ENCODE measurements around the gene SERPING1.

Gene SERPING1

GRCh38 chr11:57567515-57568329 lies 29.8 kb upstream of the SERPING1 start, which contains the start of gene UBE2L6:
Gene UBE2L6 (minus strand): TSS chr11:57567672. CDS start chr11:57567611, 61 bp downstream.
- H3K36me3 ChIP-seq (ENCODE audit: insufficient read depth, low read length): no peaks in the 10 kb centered on the region
- H3K4me1 ChIP-seq (ENCODE audit: insufficient read depth, low read length): peaks cover 22% of the 10 kb centered on the region
- peak within 1 kb of the TSS; percentile 89 for H3K4me3 ChIP-seq (ENCODE audit: low read length)
- WGBS: under 1% methylated on average over 85 of the region's 92 CpGs
- no peaks in the 10 kb centered on the region for H3K9me3 ChIP-seq (ENCODE audit: insufficient read depth, low read depth, low read length)
- peak within 1 kb of the TSS; percentile 92 for H3K27ac ChIP-seq (ENCODE audit: low read depth, low read length)
- no peaks in the 10 kb centered on the region for H3K27me3 ChIP-seq (ENCODE audit: insufficient read depth, low read length)
- H3K9ac ChIP-seq (ENCODE audit: low read depth, low read length): peak within 1 kb of the TSS; percentile 94

DNA sequence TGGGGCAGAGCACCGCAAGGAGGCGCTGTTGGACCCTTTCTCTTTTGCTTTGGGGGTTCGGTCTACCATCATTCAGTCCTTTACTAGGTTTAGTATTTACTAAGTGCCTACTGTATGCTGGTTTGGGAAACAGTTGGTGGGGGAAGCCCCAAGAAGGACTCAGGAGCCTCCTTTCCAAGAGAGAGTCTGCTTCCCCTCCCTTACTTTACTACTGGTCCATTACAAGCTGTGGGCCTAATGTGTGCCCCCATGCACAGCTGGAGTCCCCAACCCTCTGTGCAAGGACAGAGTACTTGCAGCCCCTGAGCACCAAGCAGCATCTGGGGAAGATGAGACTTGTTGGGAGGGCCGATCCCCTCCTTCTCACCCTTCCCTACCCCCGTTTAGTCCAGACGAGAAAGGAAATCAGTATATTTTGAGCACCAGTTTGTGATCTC lies 29.1 kb upstream of the SERPING1 start:
- H3K27ac ChIP-seq (ENCODE audit: low read depth, low read length): peak overlapping the region; percentile 92; the same call in 1 of the 2 replicates

GRCh38 chr11:57571606-57572005 lies 25.9 kb upstream of the SERPING1 start:
- Histone ChIP-seq H3K9me3 (ENCODE audit: insufficient read depth, low read depth, low read length) (no peaks in the 10 kb centered on the region), H3K36me3 (ENCODE audit: insufficient read depth, low read length) (no peaks in the 10 kb centered on the region), H3K4me3 (ENCODE audit: low read length) (no peak overlapping the region), H3K4me1 (ENCODE audit: insufficient read depth, low read length) (peaks cover 24% of the 10 kb centered on the region), H3K27me3 (ENCODE audit: insufficient read depth, low read length) (no peaks in the 10 kb centered on the region), H3K9ac (ENCODE audit: low read depth, low read length) (no peak overlapping the region), H3K27ac (ENCODE audit: low read depth, low read length) (no peak overlapping the region)
- 85% methylated on average over 2 of the region's 2 CpGs for WGBS

More for the DNA sequence above, 29.1 kb upstream of the SERPING1 start:
- Histone ChIP-seq H3K36me3 (ENCODE audit: insufficient read depth, low read length) (no peaks in the 10 kb centered on the region), H3K4me3 (ENCODE audit: low read length) (peak overlapping the region; percentile 89), H3K27me3 (ENCODE audit: insufficient read depth, low read length) (no peaks in the 10 kb centered on the region), H3K4me1 (ENCODE audit: insufficient read depth, low read length) (peaks cover 22% of the 10 kb centered on the region), H3K9me3 (ENCODE audit: insufficient read depth, low read depth, low read length) (no peaks in the 10 kb centered on the region), H3K9ac (ENCODE audit: low read depth, low read length) (peak overlapping the region; percentile 94)
- WGBS: 36% methylated on average over 6 of the region's 6 CpGs

DNA sequence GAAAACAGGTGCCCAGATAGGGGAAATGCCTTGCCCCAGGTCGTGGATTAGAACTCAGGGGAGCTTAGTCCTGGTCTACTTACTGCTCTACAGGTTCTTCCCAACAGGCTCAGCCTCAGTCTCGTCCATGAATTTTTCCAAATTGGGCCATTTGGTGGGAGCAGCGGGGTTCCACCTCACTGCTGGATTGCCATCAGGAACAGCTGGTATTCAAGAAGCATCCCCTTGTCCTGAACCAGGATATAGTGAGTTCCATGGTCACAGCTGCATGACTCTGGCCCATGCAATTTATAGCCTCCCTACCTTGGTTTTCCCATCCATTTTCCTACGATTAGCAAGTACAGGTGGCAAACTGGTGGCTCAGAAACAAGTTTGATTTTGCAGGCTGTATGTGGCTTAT lies 23.4 kb upstream of the SERPING1 start:
- Histone ChIP-seq H3K4me1 (ENCODE audit: insufficient read depth, low read length) (peaks cover 14% of the 10 kb centered on the region), H3K36me3 (ENCODE audit: insufficient read depth, low read length) (no peaks in the 10 kb centered on the region), H3K9ac (ENCODE audit: low read depth, low read length) (no peak overlapping the region), H3K27ac (ENCODE audit: low read depth, low read length) (no peak overlapping the region), H3K4me3 (ENCODE audit: low read length) (no peak overlapping the region), H3K27me3 (ENCODE audit: insufficient read depth, low read length) (no peaks in the 10 kb centered on the region), H3K9me3 (ENCODE audit: insufficient read depth, low read depth, low read length) (no peaks in the 10 kb centered on the region)
- 67% methylated on average over 4 of the region's 4 CpGs for WGBS

DNA sequence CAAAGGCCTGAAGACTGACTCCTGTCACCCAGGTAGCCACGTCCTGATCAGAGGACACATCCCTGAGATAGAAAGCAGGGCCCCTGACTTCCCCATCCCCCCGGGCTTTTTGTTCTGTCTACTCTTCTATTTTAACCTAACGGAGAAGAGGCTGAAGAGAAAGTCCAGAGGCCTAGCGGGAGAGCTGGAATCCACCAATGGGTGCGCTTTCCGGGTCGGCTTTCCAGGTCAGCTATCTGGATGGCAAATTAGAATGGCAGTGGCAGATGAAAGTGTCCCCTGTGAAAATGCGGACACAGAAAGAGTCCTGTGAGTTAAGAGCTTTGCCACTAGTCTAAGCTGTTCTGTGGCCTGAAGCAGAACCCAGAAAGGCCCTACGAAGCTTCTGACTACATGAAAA lies 13.1 kb upstream of the SERPING1 start:
- Histone ChIP-seq H3K27me3 (ENCODE audit: insufficient read depth, low read length) (no peaks in the 10 kb centered on the region; the same call in 1 of the 2 replicates), H3K4me3 (ENCODE audit: low read length) (no peak overlapping the region), H3K9me3 (ENCODE audit: insufficient read depth, low read depth, low read length) (no peaks in the 10 kb centered on the region), H3K9ac (ENCODE audit: low read depth, low read length) (no peak overlapping the region), H3K27ac (ENCODE audit: low read depth, low read length) (no peak overlapping the region), H3K4me1 (ENCODE audit: insufficient read depth, low read length) (peaks cover 8% of the 10 kb centered on the region), H3K36me3 (ENCODE audit: insufficient read depth, low read length) (no peaks in the 10 kb centered on the region)
- 81% methylated on average over 9 of the region's 9 CpGs for WGBS

GRCh38 chr11:57585301-57585700 lies 12.2 kb upstream of the SERPING1 start:
- H3K9ac ChIP-seq (ENCODE audit: low read depth, low read length): no peak overlapping the region
- H3K9me3 ChIP-seq (ENCODE audit: insufficient read depth, low read depth, low read length): no peaks in the 10 kb centered on the region
- H3K27ac ChIP-seq (ENCODE audit: low read depth, low read length): no peak overlapping the region
- H3K36me3 ChIP-seq (ENCODE audit: insufficient read depth, low read length): no peaks in the 10 kb centered on the region
- H3K4me3 ChIP-seq (ENCODE audit: low read length): no peak overlapping the region
- no peaks in the 10 kb centered on the region; the same call in 1 of the 2 replicates for H3K27me3 ChIP-seq (ENCODE audit: insufficient read depth, low read length)
- H3K4me1 ChIP-seq (ENCODE audit: insufficient read depth, low read length): peaks cover 8% of the 10 kb centered on the region

DNA sequence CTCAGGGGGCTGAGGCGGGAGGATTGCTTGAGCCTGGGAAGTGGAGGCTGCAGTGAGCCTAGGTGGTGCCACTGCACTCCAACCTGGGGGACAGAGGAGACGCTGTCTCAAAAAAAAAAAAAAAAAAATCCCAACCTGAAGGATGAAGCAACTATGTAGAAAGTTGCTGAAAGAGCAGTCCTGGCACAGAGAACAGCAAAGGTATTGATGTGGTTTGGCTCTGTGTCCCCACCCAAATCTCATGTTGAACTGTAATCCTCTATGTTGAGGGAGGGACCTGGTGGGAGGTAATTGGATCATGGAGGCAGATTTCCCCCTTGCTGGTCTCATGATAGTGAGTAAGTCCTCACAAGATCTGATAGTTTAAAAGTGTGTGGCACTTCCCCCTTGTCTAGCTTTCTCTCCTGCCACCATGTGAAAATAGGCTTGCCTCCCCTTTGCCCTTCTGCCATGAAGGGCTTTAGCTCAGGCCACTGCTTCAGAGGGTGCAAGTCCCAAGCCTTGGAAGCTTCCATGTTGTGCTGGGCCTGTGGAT lies 10.7 kb upstream of the SERPING1 start:
- Histone ChIP-seq H3K4me1 (ENCODE audit: insufficient read depth, low read length) (peaks cover 8% of the 10 kb centered on the region), H3K9ac (ENCODE audit: low read depth, low read length) (no peak overlapping the region), H3K9me3 (ENCODE audit: insufficient read depth, low read depth, low read length) (no peaks in the 10 kb centered on the region), H3K4me3 (ENCODE audit: low read length) (no peak overlapping the region), H3K27ac (ENCODE audit: low read depth, low read length) (no peak overlapping the region), H3K27me3 (ENCODE audit: insufficient read depth, low read length) (no peaks in the 10 kb centered on the region; the same call in 1 of the 2 replicates), H3K36me3 (ENCODE audit: insufficient read depth, low read length) (no peaks in the 10 kb centered on the region)
- 92% methylated on average over 1 of the region's 2 CpGs for WGBS

DNA sequence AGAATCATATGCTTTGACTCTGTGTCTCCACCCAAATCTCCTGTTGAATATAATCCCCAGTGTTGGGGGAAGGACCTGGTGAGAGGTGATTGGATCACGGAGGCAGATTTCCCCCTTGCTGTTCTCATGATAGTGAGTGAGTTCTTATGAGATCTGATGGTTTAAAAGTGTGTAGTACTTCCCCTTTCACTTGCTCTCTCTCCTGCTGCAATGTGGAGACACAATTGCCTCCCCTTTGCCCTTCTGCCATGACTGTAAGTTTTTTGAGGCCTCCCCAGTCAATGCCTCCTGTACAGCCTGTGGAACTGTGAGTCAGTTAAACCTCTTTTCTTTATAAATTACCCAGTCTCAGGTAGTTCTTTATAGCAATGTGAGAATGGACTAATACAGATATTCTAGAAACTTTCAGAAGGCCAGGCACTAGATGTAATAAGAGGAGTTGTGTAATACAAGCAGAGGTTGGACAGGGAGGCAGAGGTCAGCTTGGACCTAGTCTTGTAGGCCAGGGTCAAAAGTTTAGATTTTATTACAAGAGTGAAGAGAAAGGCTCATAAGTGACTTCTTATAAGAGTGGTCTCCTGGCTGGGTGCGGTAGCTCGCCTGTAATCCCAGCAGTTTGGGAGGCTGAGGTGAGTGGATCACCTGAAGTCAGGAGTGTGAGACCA lies 9.3 kb upstream of the SERPING1 start:
- Histone ChIP-seq H3K4me3 (ENCODE audit: low read length) (no peak overlapping the region), H3K27me3 (ENCODE audit: insufficient read depth, low read length) (no peaks in the 10 kb centered on the region; the same call in 1 of the 2 replicates), H3K27ac (ENCODE audit: low read depth, low read length) (no peak overlapping the region), H3K36me3 (ENCODE audit: insufficient read depth, low read length) (no peaks in the 10 kb centered on the region), H3K9ac (ENCODE audit: low read depth, low read length) (no peak overlapping the region), H3K9me3 (ENCODE audit: insufficient read depth, low read depth, low read length) (no peaks in the 10 kb centered on the region), H3K4me1 (ENCODE audit: insufficient read depth, low read length) (peaks cover 8% of the 10 kb centered on the region)
- 90% methylated on average over 3 of the region's 3 CpGs for WGBS

GRCh38 chr11:57596266-57596885 lies 1.1 kb upstream of the SERPING1 start:
- no peak overlapping the region for H3K4me3 ChIP-seq (ENCODE audit: low read length)
- H3K36me3 ChIP-seq (ENCODE audit: insufficient read depth, low read length): peaks cover 9% of the 10 kb centered on the region
- peaks cover 19% of the 10 kb centered on the region for H3K4me1 ChIP-seq (ENCODE audit: insufficient read depth, low read length)
- H3K9ac ChIP-seq (ENCODE audit: low read depth, low read length): no peak overlapping the region
- WGBS: 92% methylated on average over 4 of the region's 5 CpGs
- no peak overlapping the region for H3K27ac ChIP-seq (ENCODE audit: low read depth, low read length)
- H3K27me3 ChIP-seq (ENCODE audit: insufficient read depth, low read length): no peaks in the 10 kb centered on the region
- H3K9me3 ChIP-seq (ENCODE audit: insufficient read depth, low read depth, low read length): no peaks in the 10 kb centered on the region

- Histone ChIP-seq H3K27me3 (ENCODE audit: insufficient read depth, low read length) (no peaks in the 10 kb centered on the region), H3K4me1 (ENCODE audit: insufficient read depth, low read length) (peaks cover 19% of the 10 kb centered on the region), H3K4me3 (ENCODE audit: low read length) (peak overlapping the region; percentile 56), H3K9me3 (ENCODE audit: insufficient read depth, low read depth, low read length) (no peaks in the 10 kb centered on the region), H3K9ac (ENCODE audit: low read depth, low read length) (peak overlapping the region; percentile 73), H3K36me3 (ENCODE audit: insufficient read depth, low read length) (peaks cover 14% of the 10 kb centered on the region), H3K27ac (ENCODE audit: low read depth, low read length) (peak overlapping the region; percentile 90)
- 4% methylated on average over 32 of the region's 33 CpGs for WGBS
Measured at GRCh38 chr11:57597916-57598830, 688 bp downstream of the SERPING1 start.

All from HUES64 (cell line).